H9 (cell line): ENCODE data around the gene ANTKMT. TPM values are rescaled to one million over a fixed set of nuclear protein-coding genes. Genes with fewer than 3 reads are reported as not detected.

Source experiments
- DNase-seq: peaks from one replicate; pipeline ENCODE4 v3.0.0-alpha.2; 2017
- H2AFZ ChIP-seq: one replicate; pipeline ENCODE4 v1.6.1; 2013; ENCODE audit warnings: mild to moderate bottlenecking, low read length, control low read depth, moderate library complexity
- H2AK5ac ChIP-seq: 2 replicates; pipeline ENCODE4 v1.6.1; 2013; ENCODE audit warnings: low read length, control low read depth, mixed read lengths; ENCODE audit not compliant: insufficient read length
- H2BK120ac ChIP-seq: one replicate; pipeline ENCODE4 v1.6.1; 2013; ENCODE audit warnings: low read depth, mild to moderate bottlenecking, low read length, control low read depth, inconsistent platforms; ENCODE audit not compliant: poor library complexity, severe bottlenecking
- H2BK12ac ChIP-seq: 2 replicates; pipeline ENCODE4 v1.6.1; 2013; ENCODE audit warnings: low read length, control low read depth, mixed read lengths, low read depth; ENCODE audit not compliant: insufficient read length
- H2BK15ac ChIP-seq: 2 replicates; pipeline ENCODE4 v1.6.1; 2013; ENCODE audit warnings: low read depth, low read length, control low read depth
- H2BK20ac ChIP-seq: one replicate; pipeline ENCODE4 v1.6.1; 2013; ENCODE audit warnings: low read depth, mild to moderate bottlenecking, low read length, control low read depth, inconsistent platforms; ENCODE audit not compliant: poor library complexity, severe bottlenecking
- H2BK5ac ChIP-seq: 2 replicates; pipeline ENCODE4 v1.6.1; 2013; ENCODE audit warnings: low read length, control low read depth, mixed read lengths; ENCODE audit not compliant: insufficient read length
- H3K14ac ChIP-seq: 2 replicates; pipeline ENCODE4 v1.6.1; 2013; ENCODE audit warnings: low read length, control low read depth; ENCODE audit not compliant: insufficient read depth
- H3K18ac ChIP-seq: 2 replicates; pipeline ENCODE4 v1.6.1; 2013; ENCODE audit warnings: low read depth, mild to moderate bottlenecking, mixed read lengths, low read length, control low read depth; ENCODE audit not compliant: insufficient read length
- H3K23ac ChIP-seq: 2 replicates; pipeline ENCODE4 v1.6.1; 2013; ENCODE audit warnings: low read length, control low read depth, mixed read lengths, low read depth; ENCODE audit not compliant: insufficient read length
- H3K23me2 ChIP-seq: 2 replicates; pipeline ENCODE4 v1.6.1; 2013; ENCODE audit warnings: low read depth, mild to moderate bottlenecking, mixed read lengths, low read length, control low read depth; ENCODE audit not compliant: insufficient read length, poor library complexity, severe bottlenecking
- H3K27ac ChIP-seq: 2 replicates; pipeline ENCODE4 v1.5.1; 2013; ENCODE audit warnings: low read length, control low read depth, mixed read lengths, low read depth; ENCODE audit not compliant: insufficient read length
- H3K27me3 ChIP-seq: 2 replicates; pipeline ENCODE4 v1.6.1; 2013; ENCODE audit warnings: low read length, control low read depth, inconsistent platforms; ENCODE audit not compliant: insufficient read depth
- H3K4ac ChIP-seq: 2 replicates; pipeline ENCODE4 v1.6.1; 2013; ENCODE audit warnings: low read depth, mild to moderate bottlenecking, control low read depth, inconsistent platforms, low read length, moderate library complexity
- H3K4me1 ChIP-seq: 2 replicates; pipeline ENCODE4 v1.6.1; 2013; ENCODE audit warnings: low read length, control low read depth, inconsistent platforms; ENCODE audit not compliant: insufficient read depth
- H3K4me2 ChIP-seq: 2 replicates; pipeline ENCODE4 v1.6.1; 2013; ENCODE audit warnings: low read length, control low read depth, mixed read lengths; ENCODE audit not compliant: insufficient read length, insufficient read depth
- H3K56ac ChIP-seq: 2 replicates; pipeline ENCODE4 v1.6.1; 2013; ENCODE audit warnings: low read depth, mild to moderate bottlenecking, mixed read lengths, low read length, control low read depth; ENCODE audit not compliant: insufficient read length
- H3K79me1 ChIP-seq: 2 replicates; pipeline ENCODE4 v1.6.1; 2013; ENCODE audit warnings: low read depth, mild to moderate bottlenecking, moderate library complexity, low read length, control low read depth, inconsistent platforms; ENCODE audit not compliant: insufficient read depth, poor library complexity, severe bottlenecking
- H3K79me2 ChIP-seq: 2 replicates; pipeline ENCODE4 v1.6.1; 2013; ENCODE audit warnings: low read length, control low read depth, inconsistent platforms; ENCODE audit not compliant: insufficient read depth
- H3K9ac ChIP-seq: 2 replicates; pipeline ENCODE4 v1.6.1; 2013; ENCODE audit warnings: low read length, control low read depth, mixed read lengths; ENCODE audit not compliant: insufficient read length; ENCODE audit errors: extremely low read depth
- H3K9me3 ChIP-seq: one replicate; pipeline ENCODE4 v1.6.1; 2013; ENCODE audit warnings: low read depth, low read length, inconsistent platforms; ENCODE audit not compliant: control insufficient read depth
- H3T11ph ChIP-seq: one replicate; pipeline ENCODE4 v1.6.1; 2013; ENCODE audit warnings: mild to moderate bottlenecking, low read length, control low read depth, inconsistent platforms
- H4K20me1 ChIP-seq: one replicate; pipeline ENCODE4 v1.6.1; 2013; ENCODE audit not compliant: control insufficient read depth, insufficient read length, insufficient read depth
- H4K5ac ChIP-seq: 2 replicates; pipeline ENCODE4 v1.6.1; 2013; ENCODE audit warnings: low read depth, mild to moderate bottlenecking, mixed read lengths, low read length, control low read depth; ENCODE audit not compliant: insufficient read length
- H4K8ac ChIP-seq: replicated peaks from 2 replicates; pipeline ENCODE4 v1.6.1; 2013; ENCODE audit warnings: low read length, control low read depth, mixed read lengths, low read depth; ENCODE audit not compliant: insufficient read length
- H4K91ac ChIP-seq: 2 replicates; pipeline ENCODE4 v1.6.1; 2013; ENCODE audit warnings: low read depth, mild to moderate bottlenecking, moderate library complexity, mixed read lengths, low read length, control low read depth; ENCODE audit not compliant: insufficient read length
- H3K27ac Mint-ChIP-seq, 3 experiments: 2 replicates in 2 of 3; 3 replicates in 1 of 3; pipeline ENCODE4 v1.8.0; 2020 to 2021; ENCODE audit warnings: mixed read lengths in 3 of 3, mild to moderate bottlenecking in 1 of 3, moderate library complexity in 1 of 3
- H3K27me3 Mint-ChIP-seq: 2 replicates; pipeline ENCODE4 v1.8.0; 2021; ENCODE audit warnings: low read depth, mild to moderate bottlenecking, moderate library complexity, mixed read lengths
- H3K36me3 Mint-ChIP-seq, 3 experiments: 2 replicates in 2 of 3; 3 replicates in 1 of 3; pipeline ENCODE4 v1.8.0; 2020 to 2021; ENCODE audit warnings: low read depth in 3 of 3, mixed read lengths in 3 of 3; ENCODE audit not compliant: insufficient read depth in 1 of 3
- H3K4me1 Mint-ChIP-seq, 2 experiments: 2 replicates each; pipeline ENCODE4 v1.8.0; 2020; ENCODE audit warnings: mixed read lengths in 2 of 2
- H3K4me3 Mint-ChIP-seq, 2 experiments: 2 replicates in 1 of 2; 3 replicates in 1 of 2; pipeline ENCODE4 v1.8.0; 2020 to 2021; ENCODE audit warnings: mild to moderate bottlenecking in 2 of 2, mixed read lengths in 2 of 2, moderate library complexity in 1 of 2
- H3K9me3 Mint-ChIP-seq, 2 experiments: 2 replicates in 1 of 2; 3 replicates in 1 of 2; pipeline ENCODE4 v1.8.0; 2020; ENCODE audit warnings: mild to moderate bottlenecking in 2 of 2, mixed read lengths in 2 of 2, moderate library complexity in 1 of 2
- WGBS: extraction: QIAGEN DNeasy Blood & Tissue Kit; methylation state at CpG from one replicate; pipeline ENCODE4 v1.1.7; 2013; ENCODE audit warnings: missing lambda C conversion rate, low lambda C conversion rate, mixed read lengths; ENCODE audit not compliant: insufficient read length; ENCODE audit errors: extremely low coverage; 5-methylcytosine and 5-hydroxymethylcytosine counted together
- total RNA-seq: library from RNA; stranded (reverse); gene quantifications from 2 replicates; pipeline ENCODE4 v1.2.1, GENCODE V29; 2021
- TF ChIP-seq, protein P1 (sequence below): fragments of 200-600 bp; sonication (generic); conservative IDR thresholded peaks from 3 replicates; pipeline ENCODE4 v1.8.0; 2021; ENCODE audit warnings: antibody characterized with exemption, mild to moderate bottlenecking

ANTKMT gene
- total RNA-seq, 1 experiment from 2014 or later: 31.5 TPM

DNA sequence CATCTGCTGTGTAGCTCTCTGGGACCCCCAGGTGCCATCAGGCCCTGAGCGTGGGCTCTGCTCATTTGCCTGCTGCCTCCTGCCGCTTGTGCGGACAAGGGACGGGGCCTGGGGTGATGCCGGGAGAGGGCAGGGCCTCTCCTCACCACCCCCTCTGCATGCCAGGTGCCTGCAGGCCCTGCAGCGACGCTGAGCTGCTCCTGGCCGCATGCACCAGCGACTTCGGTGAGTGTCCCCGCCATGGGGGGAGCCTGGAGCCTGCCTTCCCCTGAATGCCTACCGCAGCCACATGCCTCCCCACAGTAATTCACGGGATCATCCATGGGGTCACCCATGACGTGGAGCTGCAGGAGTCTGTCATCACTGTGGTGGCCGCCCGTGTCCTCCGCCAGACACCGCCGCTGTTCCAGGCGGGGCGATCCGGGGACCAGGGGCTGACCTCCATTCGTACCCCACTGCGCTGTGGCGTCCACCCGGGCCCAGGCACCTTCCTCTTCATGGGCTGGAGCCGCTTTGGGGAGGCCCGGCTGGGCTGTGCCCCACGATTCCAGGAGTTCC, 4.1 kb upstream of the ANTKMT start:
- no peak overlapping the region for H3K4me2 ChIP-seq
- H3K9me3 Mint-ChIP-seq: no peaks in the 10 kb centered on the region; a peak in 1 of 5 replicates
- peaks cover 10% of the 10 kb centered on the region for H3K23me2 ChIP-seq
- H3K9ac ChIP-seq: no peak overlapping the region
- H2BK15ac ChIP-seq: no peak overlapping the region
- H3K4me1 Mint-ChIP-seq: peaks cover 17 to 31% of the 10 kb centered on the region in 2 experiments
- no peak for DNase-seq
- no peak overlapping the region for H3K14ac ChIP-seq
- H3K4ac ChIP-seq: no peak overlapping the region
- no peak overlapping the region for H3K56ac ChIP-seq
- no peak overlapping the region for H4K91ac ChIP-seq
- TF ChIP-seq, protein P1, sequence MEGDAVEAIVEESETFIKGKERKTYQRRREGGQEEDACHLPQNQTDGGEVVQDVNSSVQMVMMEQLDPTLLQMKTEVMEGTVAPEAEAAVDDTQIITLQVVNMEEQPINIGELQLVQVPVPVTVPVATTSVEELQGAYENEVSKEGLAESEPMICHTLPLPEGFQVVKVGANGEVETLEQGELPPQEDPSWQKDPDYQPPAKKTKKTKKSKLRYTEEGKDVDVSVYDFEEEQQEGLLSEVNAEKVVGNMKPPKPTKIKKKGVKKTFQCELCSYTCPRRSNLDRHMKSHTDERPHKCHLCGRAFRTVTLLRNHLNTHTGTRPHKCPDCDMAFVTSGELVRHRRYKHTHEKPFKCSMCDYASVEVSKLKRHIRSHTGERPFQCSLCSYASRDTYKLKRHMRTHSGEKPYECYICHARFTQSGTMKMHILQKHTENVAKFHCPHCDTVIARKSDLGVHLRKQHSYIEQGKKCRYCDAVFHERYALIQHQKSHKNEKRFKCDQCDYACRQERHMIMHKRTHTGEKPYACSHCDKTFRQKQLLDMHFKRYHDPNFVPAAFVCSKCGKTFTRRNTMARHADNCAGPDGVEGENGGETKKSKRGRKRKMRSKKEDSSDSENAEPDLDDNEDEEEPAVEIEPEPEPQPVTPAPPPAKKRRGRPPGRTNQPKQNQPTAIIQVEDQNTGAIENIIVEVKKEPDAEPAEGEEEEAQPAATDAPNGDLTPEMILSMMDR: no peak
- no peaks in the 10 kb centered on the region for H3K79me1 ChIP-seq
- no CpG with 5 or more reads among the region's 29 CpGs for WGBS
- no peak overlapping the region for H2AFZ ChIP-seq
- H4K20me1 ChIP-seq: no peaks in the 10 kb centered on the region
- no peak overlapping the region for H3K18ac ChIP-seq
- H3K27ac ChIP-seq: no peak overlapping the region
- no peak overlapping the region for H2AK5ac ChIP-seq
- H2BK20ac ChIP-seq: no peak overlapping the region
- H3K79me2 ChIP-seq: no peaks in the 10 kb centered on the region
- H2BK12ac ChIP-seq: no peak overlapping the region
- H4K5ac ChIP-seq: no peak overlapping the region
- H3K4me3 Mint-ChIP-seq: peak overlapping the region in 1 of 2 experiments; percentile 78; a peak in 1 of 5 replicates
- H3K9me3 ChIP-seq: no peaks in the 10 kb centered on the region
- no peak overlapping the region for H4K8ac ChIP-seq
- H3K27me3 ChIP-seq: no peaks in the 10 kb centered on the region; the same call in 1 of the 2 replicates
- H3K23ac ChIP-seq: no peak overlapping the region
- no peaks in the 10 kb centered on the region for H3K36me3 Mint-ChIP-seq
- peaks cover 48% of the 10 kb centered on the region for H3K27me3 Mint-ChIP-seq
- H2BK5ac ChIP-seq: no peak overlapping the region
- H3K27ac Mint-ChIP-seq: no peak overlapping the region
- no peaks in the 10 kb centered on the region for H3K4me1 ChIP-seq
- H3T11ph ChIP-seq: no peak overlapping the region
- H2BK120ac ChIP-seq: no peak overlapping the region
